Naive thymus-derived CD4-positive, alpha-beta T cell (primary cell): ENCODE measurements around the gene INHA. TPM values are rescaled to one million over a fixed set of nuclear protein-coding genes. Genes with fewer than 3 reads are reported as not detected.
A peak's percentile ranks its signal among the peaks of the same experiment; 100 is the strongest.

Source experiments
- ATAC-seq: fragments of 150-1000 bp; cut with Tn5 transposase; 2 replicates; pipeline ENCODE4 v1.10.0; 2021; ENCODE audit warnings: mild to moderate bottlenecking, moderate library complexity
- CTCF ChIA-PET: fragments of 350-600 bp; sonication (Branson Sonifier 250); formaldehyde crosslinking; loops from one replicate; lab custom pipeline; 2021; ENCODE audit warnings: antibody characterized with exemption; lab: Charles Lee
- POLR2A ChIA-PET: fragments of 350-600 bp; sonication (Branson Sonifier 250); formaldehyde crosslinking; loops from one replicate; lab custom pipeline; 2021; ENCODE audit warnings: antibody characterized with exemption, inconsistent platforms; lab: Charles Lee
- DNase-seq, 9 donors: peaks; one replicate each; pipeline versions ENCODE4 v3.0.0 to v3.0.0-alpha.2; 2020 to 2022; ENCODE audit warnings: mixed read lengths in 1 of 9
- H3K27ac ChIP-seq: one replicate; pipeline ENCODE4 v1.7.0; 2013; ENCODE audit warnings: mild to moderate bottlenecking, low read depth, low read length, moderate library complexity
- H3K27me3 ChIP-seq, 2 donors: one replicate each; pipeline ENCODE4 v1.7.0; 2013; ENCODE audit warnings: low read length in 2 of 2, mild to moderate bottlenecking in 2 of 2, moderate library complexity in 2 of 2; ENCODE audit not compliant: control insufficient read depth in 2 of 2, insufficient read depth in 2 of 2
- H3K36me3 ChIP-seq, 3 experiments: 1 replicate in 2 of 3; 2 replicates in 1 of 3; pipeline ENCODE4 v1.7.0; 2013; ENCODE audit warnings: low read length in 3 of 3, mild to moderate bottlenecking in 3 of 3, moderate library complexity in 1 of 3; ENCODE audit not compliant: insufficient read depth in 3 of 3, control insufficient read depth in 2 of 3
- H3K4me1 ChIP-seq, 2 donors: one replicate each; pipeline ENCODE4 v1.7.0; 2013; ENCODE audit warnings: low read length in 2 of 2, mild to moderate bottlenecking in 2 of 2, moderate library complexity in 1 of 2; ENCODE audit not compliant: control insufficient read depth in 2 of 2, insufficient read depth in 2 of 2
- H3K4me3 ChIP-seq: 2 replicates; pipeline ENCODE4 v1.7.0; 2013; ENCODE audit warnings: mild to moderate bottlenecking, low read length
- H3K9me3 ChIP-seq, 3 experiments: 1 replicate in 2 of 3; 2 replicates in 1 of 3; pipeline ENCODE4 v1.7.0; 2013; ENCODE audit warnings: low read length in 3 of 3; ENCODE audit not compliant: control insufficient read depth in 2 of 3
- H3K27ac Mint-ChIP-seq, 9 donors: one replicate each; pipeline ENCODE4 v1.8.0; 2020 to 2022; ENCODE audit warnings: mixed read lengths in 9 of 9, mild to moderate bottlenecking in 8 of 9, moderate library complexity in 5 of 9, inconsistent platforms in 2 of 9
- H3K27me3 Mint-ChIP-seq, 5 donors: one replicate each; pipeline ENCODE4 v1.8.0; 2021 to 2022; ENCODE audit warnings: mixed read lengths in 5 of 5, mild to moderate bottlenecking in 1 of 5
- H3K36me3 Mint-ChIP-seq, 5 donors: one replicate each; pipeline ENCODE4 v1.8.0; 2020 to 2022; ENCODE audit warnings: mixed read lengths in 5 of 5, mild to moderate bottlenecking in 3 of 5, inconsistent platforms in 1 of 5
- H3K4me1 Mint-ChIP-seq, 7 donors: one replicate each; pipeline ENCODE4 v1.8.0; 2020 to 2022; ENCODE audit warnings: mixed read lengths in 7 of 7, mild to moderate bottlenecking in 3 of 7, inconsistent platforms in 1 of 7
- H3K4me3 Mint-ChIP-seq, 10 donors: one replicate each; pipeline ENCODE4 v1.8.0; 2020 to 2022; ENCODE audit warnings: mild to moderate bottlenecking in 10 of 10, mixed read lengths in 10 of 10, moderate library complexity in 6 of 10, inconsistent platforms in 2 of 10
- H3K9me3 Mint-ChIP-seq, 11 donors: one replicate each; pipeline ENCODE4 v1.8.0; 2020 to 2022; ENCODE audit warnings: mixed read lengths in 11 of 11, mild to moderate bottlenecking in 4 of 11, inconsistent platforms in 1 of 11, moderate library complexity in 1 of 11
- intact Hi-C, 2 donors: fragments of 100-400 bp; cut with micrococcal nuclease; formaldehyde crosslinking; loops; one replicate each; pipeline ENCODE4 v1.15.1; 2023
- polyA plus RNA-seq, 2 donors: library from polyadenylated mRNA; unstranded; fragments of 300-500 nt; fragmentation: Illumina TruSeq; gene quantifications; one replicate each; pipeline ENCODE4 v1.2.3, GENCODE V29; 2021
- total RNA-seq, 6 experiments: library from RNA in 5 of 6; stranded (reverse) in 5 of 6; gene quantifications; 1 replicate in 5 of 6; 2 replicates in 1 of 6; pipeline ENCODE4 v1.2.3 and lab custom pipeline; 2021 to 2026

The INHA gene
- total and polyA plus RNA-seq, 7 experiments from 2014 or later: 0.21 TPM; not detected in 6

DNA sequence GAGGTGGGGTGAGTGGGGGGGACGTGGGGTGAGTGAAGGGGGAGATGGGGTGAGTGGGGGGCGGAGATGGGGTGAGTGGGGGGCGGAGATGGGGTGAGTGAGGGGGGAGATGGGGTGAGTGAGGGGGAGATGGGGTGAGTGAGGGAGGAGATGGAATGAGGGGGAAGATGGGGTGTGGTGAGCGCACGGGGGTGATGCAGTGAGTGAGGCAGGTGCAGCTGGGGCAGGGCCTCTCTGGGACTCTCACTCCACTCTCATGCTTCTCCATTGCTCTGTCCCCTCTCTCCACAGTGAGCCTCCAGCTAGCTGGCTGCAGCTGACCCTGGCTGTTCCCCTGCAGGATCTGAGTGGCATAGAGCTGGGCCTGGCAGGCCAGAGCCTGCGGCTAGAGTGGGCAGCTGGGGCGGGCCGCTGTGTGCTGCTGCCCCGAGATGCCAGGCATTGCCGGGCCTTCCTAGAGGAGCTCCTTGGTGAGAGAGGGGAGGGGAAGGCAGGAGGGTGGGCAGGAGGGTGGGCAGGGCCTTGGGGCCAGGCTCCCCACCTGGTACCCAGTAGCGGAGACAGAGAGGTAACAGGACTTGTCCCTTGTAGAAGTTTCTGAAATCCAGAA lies 41.5 kb downstream of the INHA start:
- DNase-seq (no peak), ATAC-seq (no peak)
- Mint-ChIP-seq H3K4me3 (no peak overlapping the region), H3K27ac (peak overlapping the region in 1 of 9 donors; percentile 46), H3K9me3 (no peaks in the 10 kb centered on the region), H3K27me3 (no peaks in the 10 kb centered on the region), H3K4me1 (peaks cover 9 to 20% (median 17%) of the 10 kb centered on the region in 7 donors), H3K36me3 (peaks cover 10 to 43% (median 11%) of the 10 kb centered on the region in 5 donors)
- ChIA-PET CTCF (interaction anchor here (0.6 kb wide), 1 partner anchor 12 kb away, joined by 3 read pairs; no protein-coding TSS in a partner anchor), POLR2A (no interaction called here)
- Histone ChIP-seq H3K27ac (no peak overlapping the region), H3K36me3 (peaks cover 0 to 60% (median 0%) of the 10 kb centered on the region in 3 experiments), H3K4me3 (no peak overlapping the region), H3K4me1 (peaks cover 4 to 5% of the 10 kb centered on the region in 2 donors), H3K27me3 (no peaks in the 10 kb centered on the region), H3K9me3 (no peaks in the 10 kb centered on the region)
- intact Hi-C loops: no loop called here

GRCh38 chr2:219614076-219614860 lies 42.2 kb downstream of the INHA start:
- Mint-ChIP-seq H3K4me3 (peak overlapping the region in 2 of 10 donors; percentile 11 to 45), H3K9me3 (no peaks in the 10 kb centered on the region), H3K36me3 (peaks cover 7 to 39% (median 11%) of the 10 kb centered on the region in 5 donors), H3K27ac (peak overlapping the region in 2 of 9 donors; percentile 15 to 46), H3K27me3 (no peaks in the 10 kb centered on the region), H3K4me1 (peaks cover 9 to 20% (median 17%) of the 10 kb centered on the region in 7 donors)
- no peaks in the 10 kb centered on the region for H3K9me3 ChIP-seq
- H3K27ac ChIP-seq: no peak overlapping the region
- intact Hi-C loops: no loop called here
- DNase-seq (no peak), ATAC-seq (no peak)
- peaks cover 0 to 53% (median 0%) of the 10 kb centered on the region in 3 experiments for H3K36me3 ChIP-seq
- H3K27me3 ChIP-seq: no peaks in the 10 kb centered on the region
- ChIA-PET POLR2A (no interaction called here), CTCF (no interaction called here)
- peaks cover 4 to 5% of the 10 kb centered on the region in 2 donors for H3K4me1 ChIP-seq
- no peak overlapping the region for H3K4me3 ChIP-seq

- DNase-seq (no peak), ATAC-seq (no peak)
- H3K27me3 ChIP-seq: no peaks in the 10 kb centered on the region
- Mint-ChIP-seq H3K9me3 (no peaks in the 10 kb centered on the region), H3K36me3 (peaks cover 5 to 34% (median 11%) of the 10 kb centered on the region in 5 donors), H3K4me1 (peaks cover 9 to 20% (median 17%) of the 10 kb centered on the region in 7 donors), H3K27me3 (no peaks in the 10 kb centered on the region), H3K4me3 (peak overlapping the region in 1 of 10 donors; percentile 28), H3K27ac (peak overlapping the region in 1 of 9 donors; percentile 7)
- ChIA-PET CTCF (no interaction called here), POLR2A (no interaction called here)
- no peak overlapping the region for H3K27ac ChIP-seq
- H3K4me1 ChIP-seq: peaks cover 4 to 5% of the 10 kb centered on the region in 2 donors
- H3K4me3 ChIP-seq: no peak overlapping the region
- intact Hi-C loops: no loop called here
- no peaks in the 10 kb centered on the region for H3K9me3 ChIP-seq
- peaks cover 0 to 46% (median 0%) of the 10 kb centered on the region in 3 experiments for H3K36me3 ChIP-seq
Observed at GRCh38 chr2:219615036-219615435, 42.9 kb downstream of the INHA start.

DNA sequence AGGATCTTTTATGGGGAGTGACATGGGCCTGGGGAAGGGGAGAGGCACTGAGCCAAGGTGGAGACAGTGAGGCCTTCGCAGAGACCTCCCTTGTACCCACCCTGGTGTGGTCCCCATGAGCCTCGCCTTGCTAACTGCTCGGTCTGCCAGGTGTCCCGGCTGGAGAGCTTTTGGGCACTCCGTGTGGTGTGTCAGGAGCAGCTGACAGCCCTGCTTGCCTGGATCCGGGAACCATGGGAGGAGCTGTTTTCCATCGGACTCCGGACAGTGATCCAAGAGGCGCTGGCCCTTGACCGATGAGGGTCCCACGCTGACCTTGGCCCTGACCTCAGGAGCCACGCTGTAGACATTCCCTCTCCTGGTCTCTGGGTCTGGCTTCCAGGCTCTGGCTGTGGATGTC lies 43.8 kb downstream of the INHA start:
- ATAC-seq: no peak
- Histone ChIP-seq H3K9me3 (no peaks in the 10 kb centered on the region), H3K4me3 (no peak overlapping the region), H3K36me3 (peaks cover 0 to 42% (median 0%) of the 10 kb centered on the region in 3 experiments), H3K27me3 (no peaks in the 10 kb centered on the region), H3K27ac (no peak overlapping the region), H3K4me1 (peaks cover 4 to 5% of the 10 kb centered on the region in 2 donors)
- CTCF ChIA-PET: no interaction called here
- no peaks in the 10 kb centered on the region for H3K27me3 Mint-ChIP-seq
- POLR2A ChIA-PET: no interaction called here
- DNase-seq: no peak
- H3K4me3 Mint-ChIP-seq: no peak overlapping the region
- intact Hi-C loops: no loop called here
- peaks cover 9 to 20% (median 16%) of the 10 kb centered on the region in 7 donors for H3K4me1 Mint-ChIP-seq
- peaks cover 4 to 30% (median 10%) of the 10 kb centered on the region in 5 donors for H3K36me3 Mint-ChIP-seq
- no peaks in the 10 kb centered on the region for H3K9me3 Mint-ChIP-seq
- H3K27ac Mint-ChIP-seq: no peak overlapping the region

DNA sequence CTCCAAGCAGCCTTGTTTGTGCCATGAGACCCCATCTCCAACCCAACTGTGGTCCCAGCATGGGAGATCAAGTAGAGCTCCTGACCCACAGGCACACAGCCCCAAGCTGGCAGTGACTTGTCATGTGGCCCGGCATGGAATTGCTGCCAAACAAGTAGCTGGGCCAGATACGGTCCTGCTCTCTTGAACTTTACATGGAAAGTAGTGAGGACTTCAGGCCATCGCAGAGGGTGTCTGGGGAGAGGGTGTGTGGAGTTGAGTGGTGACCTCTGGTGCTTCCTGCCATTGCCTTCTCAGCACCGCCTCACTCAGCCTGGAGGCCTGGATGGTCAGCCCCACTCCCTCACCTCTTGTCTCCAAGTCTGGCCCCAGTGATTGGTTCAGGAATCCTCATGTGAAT lies 44.4 kb downstream of the INHA start:
- Histone ChIP-seq H3K4me3 (no peak overlapping the region), H3K27me3 (no peaks in the 10 kb centered on the region), H3K36me3 (peaks cover 0 to 35% (median 0%) of the 10 kb centered on the region in 3 experiments), H3K9me3 (no peaks in the 10 kb centered on the region), H3K27ac (no peak overlapping the region), H3K4me1 (peaks cover 4 to 5% of the 10 kb centered on the region in 2 donors)
- no peak for DNase-seq
- no peak for ATAC-seq
- Mint-ChIP-seq H3K27me3 (peaks cover 0 to 6% (median 0%) of the 10 kb centered on the region in 5 donors), H3K27ac (no peak overlapping the region), H3K4me1 (peaks cover 9 to 15% (median 11%) of the 10 kb centered on the region in 7 donors), H3K9me3 (no peaks in the 10 kb centered on the region), H3K4me3 (no peak overlapping the region), H3K36me3 (peaks cover 0 to 23% (median 6%) of the 10 kb centered on the region in 5 donors)
- POLR2A ChIA-PET: no interaction called here
- intact Hi-C loops: no loop called here
- CTCF ChIA-PET: no interaction called here

- intact Hi-C loops: no loop called here
- no peak overlapping the region for H3K27ac Mint-ChIP-seq
- DNase-seq (no peak), ATAC-seq (no peak)
- Histone ChIP-seq H3K4me1 (no peaks in the 10 kb centered on the region), H3K36me3 (peaks cover 0 to 26% (median 0%) of the 10 kb centered on the region in 3 experiments), H3K27ac (no peak overlapping the region), H3K27me3 (no peaks in the 10 kb centered on the region), H3K9me3 (no peaks in the 10 kb centered on the region), H3K4me3 (no peak overlapping the region)
- CTCF ChIA-PET: interaction anchor here (0.7 kb wide), 1 partner anchor 92 kb away, joined by 4 read pairs; no protein-coding TSS in a partner anchor
- POLR2A ChIA-PET: no interaction called here
- H3K9me3 Mint-ChIP-seq: no peaks in the 10 kb centered on the region
- peaks cover 0 to 14% (median 5%) of the 10 kb centered on the region in 5 donors for H3K36me3 Mint-ChIP-seq
- H3K4me1 Mint-ChIP-seq: peaks cover 0 to 4% (median 0%) of the 10 kb centered on the region in 7 donors
- H3K4me3 Mint-ChIP-seq: no peak overlapping the region
- H3K27me3 Mint-ChIP-seq: peaks cover 0 to 13% (median 4%) of the 10 kb centered on the region in 5 donors
Observed at GRCh38 chr2:219618733-219619122, 46.6 kb downstream of the INHA start.
